Sigmoid colon (tissue), 3 donors: ENCODE measurements around the gene BCL2L13.

Source experiments
- CTCF ChIP-seq, 4 experiments: fragments of 450-650 bp in 3 of 4; fragments of 200-600 bp in 1 of 4; IDR thresholded peaks; one replicate each; pipeline ENCODE4 v1.5.1; 2016 to 2019; ENCODE audit warnings: antibody characterized with exemption in 4 of 4, mild to moderate bottlenecking in 3 of 4, moderate library complexity in 2 of 4
- POLR2A ChIP-seq, 2 donors: fragments of 450-650 bp; IDR thresholded peaks; one replicate each; pipeline ENCODE4 v1.6.1; 2016; ENCODE audit warnings: antibody characterized with exemption in 2 of 2, mild to moderate bottlenecking in 2 of 2, moderate library complexity in 2 of 2

GRCh38 chr22:17590586-17590985 is 48.0 kb upstream of the BCL2L13 start:
- TF ChIP-seq CTCF (IDR thresholded peaks at IDR 0.05) (no peak), POLR2A (IDR thresholded peaks at IDR 0.05) (no peak)
